Astrocyte of the cerebellum (primary cell): Measurements from ENCODE around the gene MAGEA11.

Experiments
- DNase-seq: peaks from one replicate; pipeline ENCODE4 v3.0.0-alpha.2; 2011; ENCODE audit warnings: low read depth
- H3K4me3 ChIP-seq: 2 replicates; pipeline ENCODE4 v1.5.1; 2011; ENCODE audit warnings: mild to moderate bottlenecking, low read depth, low read length, moderate library complexity
- in situ Hi-C: cut with HindIII; loops from 2 replicates; pipeline ENCODE4 v1.10.0; 2017; ENCODE audit warnings: low sequenced_read_pairs
- TF ChIP-seq, protein P1 (sequence below): IDR thresholded peaks from 2 replicates; pipeline ENCODE4 v1.5.1; 2012; ENCODE audit warnings: low read length, low read depth, moderate library complexity, mild to moderate bottlenecking; ENCODE audit errors: missing control alignments

The MAGEA11 gene

GRCh38 chrX:149707147-149707901 is 4.5 kb upstream of the MAGEA11 start:
- in situ Hi-C loops: no loop called here
- no peak for DNase-seq
- TF ChIP-seq, protein P1, sequence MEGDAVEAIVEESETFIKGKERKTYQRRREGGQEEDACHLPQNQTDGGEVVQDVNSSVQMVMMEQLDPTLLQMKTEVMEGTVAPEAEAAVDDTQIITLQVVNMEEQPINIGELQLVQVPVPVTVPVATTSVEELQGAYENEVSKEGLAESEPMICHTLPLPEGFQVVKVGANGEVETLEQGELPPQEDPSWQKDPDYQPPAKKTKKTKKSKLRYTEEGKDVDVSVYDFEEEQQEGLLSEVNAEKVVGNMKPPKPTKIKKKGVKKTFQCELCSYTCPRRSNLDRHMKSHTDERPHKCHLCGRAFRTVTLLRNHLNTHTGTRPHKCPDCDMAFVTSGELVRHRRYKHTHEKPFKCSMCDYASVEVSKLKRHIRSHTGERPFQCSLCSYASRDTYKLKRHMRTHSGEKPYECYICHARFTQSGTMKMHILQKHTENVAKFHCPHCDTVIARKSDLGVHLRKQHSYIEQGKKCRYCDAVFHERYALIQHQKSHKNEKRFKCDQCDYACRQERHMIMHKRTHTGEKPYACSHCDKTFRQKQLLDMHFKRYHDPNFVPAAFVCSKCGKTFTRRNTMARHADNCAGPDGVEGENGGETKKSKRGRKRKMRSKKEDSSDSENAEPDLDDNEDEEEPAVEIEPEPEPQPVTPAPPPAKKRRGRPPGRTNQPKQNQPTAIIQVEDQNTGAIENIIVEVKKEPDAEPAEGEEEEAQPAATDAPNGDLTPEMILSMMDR: no peak
- H3K4me3 ChIP-seq: no peak overlapping the region

GRCh38 chrX:149712831-149713230 is 971 bp downstream of the MAGEA11 start:
- DNase-seq: no peak
- no peak overlapping the region for H3K4me3 ChIP-seq
- in situ Hi-C loops: no loop called here
- TF ChIP-seq, protein P1: no peak

- TF ChIP-seq, protein P1: no peak
- in situ Hi-C loops: no loop called here
These were observed 1.6 kb downstream of the MAGEA11 start for GRCh38 chrX:149713279-149714050.

DNA sequence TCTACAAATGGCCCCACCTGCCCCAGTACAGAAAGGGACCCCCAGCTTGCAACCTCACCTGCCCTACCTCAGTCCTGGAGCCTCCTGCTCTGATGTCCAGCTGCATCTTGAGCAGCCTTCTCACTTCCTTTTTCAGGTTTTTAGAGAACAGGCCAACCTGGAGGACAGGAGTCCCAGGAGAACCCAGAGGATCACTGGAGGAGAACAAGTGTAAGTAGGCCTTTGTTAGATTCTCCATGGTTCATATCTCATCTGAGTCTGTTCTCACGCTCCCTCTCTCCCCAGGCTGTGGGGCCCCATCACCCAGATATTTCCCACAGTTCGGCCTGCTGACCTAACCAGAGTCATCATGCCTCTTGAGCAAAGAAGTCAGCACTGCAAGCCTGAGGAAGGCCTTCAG is 3.6 kb downstream of the MAGEA11 start:
- TF ChIP-seq, protein P1: no peak
- in situ Hi-C loops: no loop called here

More at GRCh38 chrX:149713279-149714050, 1.6 kb downstream of the MAGEA11 start:
- DNase-seq: no peak
- no peak overlapping the region for H3K4me3 ChIP-seq

DNA sequence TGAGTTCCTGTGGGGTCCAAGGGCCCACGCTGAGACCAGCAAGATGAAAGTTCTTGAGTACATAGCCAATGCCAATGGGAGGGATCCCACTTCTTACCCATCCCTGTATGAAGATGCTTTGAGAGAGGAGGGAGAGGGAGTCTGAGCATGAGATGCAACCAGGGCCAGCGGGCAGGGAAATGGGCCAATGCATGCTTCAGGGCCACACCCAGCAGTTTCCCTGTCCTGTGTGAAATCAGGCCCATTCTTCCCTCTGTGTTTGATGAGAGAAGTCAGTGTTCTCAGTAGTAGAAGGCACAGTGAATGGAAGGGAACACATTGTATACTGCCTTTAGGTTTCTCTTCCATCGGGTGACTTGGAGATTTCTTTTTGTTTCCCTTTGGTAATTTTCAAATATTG is 4.8 kb downstream of the MAGEA11 start:
- in situ Hi-C loops: no loop called here
- no peak for DNase-seq
- H3K4me3 ChIP-seq: no peak overlapping the region
- TF ChIP-seq, protein P1: no peak

More for the DNA sequence above, 3.6 kb downstream of the MAGEA11 start:
- no peak for DNase-seq
- H3K4me3 ChIP-seq: no peak overlapping the region

DNA sequence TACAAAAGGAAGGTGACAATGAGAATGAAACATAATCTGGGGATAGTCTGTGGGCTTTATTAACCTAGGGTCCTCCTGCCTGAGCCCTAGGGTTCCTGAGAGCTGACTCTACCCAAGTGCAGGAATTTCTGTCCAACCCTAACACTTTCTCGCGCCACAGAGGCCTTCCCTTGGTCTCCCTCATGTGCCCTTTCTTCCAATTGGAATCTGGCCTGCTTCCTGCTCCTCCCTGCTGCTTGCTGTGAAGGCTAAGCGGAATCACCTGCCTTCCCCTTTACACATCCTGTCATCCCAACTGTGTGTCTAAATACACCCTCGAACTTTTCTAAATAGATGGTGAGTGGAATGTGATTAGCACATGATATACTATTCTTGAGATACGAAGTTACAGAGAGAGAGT is 5.9 kb downstream of the MAGEA11 start:
- TF ChIP-seq, protein P1: no peak
- no peak for DNase-seq
- in situ Hi-C loops: no loop called here

More for the DNA sequence above, 5.9 kb downstream of the MAGEA11 start:
- no peak overlapping the region for H3K4me3 ChIP-seq
